LNCAP (cell line): ENCODE measurements around the gene AFAP1.

Experiments used
- TF ChIP-seq, protein P1 (sequence below): fragments of 450-650 bp; IDR thresholded peaks from 2 replicates; pipeline ENCODE4 v1.5.1; 2017; ENCODE audit warnings: mild to moderate bottlenecking

The AFAP1 gene

DNA sequence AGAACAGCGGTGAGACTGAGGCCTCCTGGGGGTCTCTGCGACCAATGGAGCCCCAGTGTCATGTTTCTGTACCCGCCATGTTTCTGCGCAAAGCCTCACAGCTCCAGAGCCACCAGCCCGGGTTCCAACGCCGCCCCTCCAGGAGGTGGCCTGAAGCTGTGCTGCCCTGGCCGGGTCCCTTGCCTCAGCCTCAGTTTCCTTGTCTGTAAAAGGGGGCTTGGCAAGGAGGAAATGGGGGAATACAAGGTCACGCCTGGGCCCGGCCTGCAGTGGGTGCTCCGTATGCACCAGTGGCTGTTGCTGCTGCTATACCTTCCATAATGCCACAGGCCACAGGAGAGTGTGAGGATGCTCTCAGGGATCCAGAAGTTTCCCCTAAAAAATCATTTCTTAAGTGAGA, 229.5 kb downstream of the AFAP1 start:
- TF ChIP-seq, protein P1, sequence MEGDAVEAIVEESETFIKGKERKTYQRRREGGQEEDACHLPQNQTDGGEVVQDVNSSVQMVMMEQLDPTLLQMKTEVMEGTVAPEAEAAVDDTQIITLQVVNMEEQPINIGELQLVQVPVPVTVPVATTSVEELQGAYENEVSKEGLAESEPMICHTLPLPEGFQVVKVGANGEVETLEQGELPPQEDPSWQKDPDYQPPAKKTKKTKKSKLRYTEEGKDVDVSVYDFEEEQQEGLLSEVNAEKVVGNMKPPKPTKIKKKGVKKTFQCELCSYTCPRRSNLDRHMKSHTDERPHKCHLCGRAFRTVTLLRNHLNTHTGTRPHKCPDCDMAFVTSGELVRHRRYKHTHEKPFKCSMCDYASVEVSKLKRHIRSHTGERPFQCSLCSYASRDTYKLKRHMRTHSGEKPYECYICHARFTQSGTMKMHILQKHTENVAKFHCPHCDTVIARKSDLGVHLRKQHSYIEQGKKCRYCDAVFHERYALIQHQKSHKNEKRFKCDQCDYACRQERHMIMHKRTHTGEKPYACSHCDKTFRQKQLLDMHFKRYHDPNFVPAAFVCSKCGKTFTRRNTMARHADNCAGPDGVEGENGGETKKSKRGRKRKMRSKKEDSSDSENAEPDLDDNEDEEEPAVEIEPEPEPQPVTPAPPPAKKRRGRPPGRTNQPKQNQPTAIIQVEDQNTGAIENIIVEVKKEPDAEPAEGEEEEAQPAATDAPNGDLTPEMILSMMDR = no peak

- TF ChIP-seq, protein P1 = no peak
Observed at GRCh38 chr4:7709431-7709830, 230.2 kb downstream of the AFAP1 start.

DNA sequence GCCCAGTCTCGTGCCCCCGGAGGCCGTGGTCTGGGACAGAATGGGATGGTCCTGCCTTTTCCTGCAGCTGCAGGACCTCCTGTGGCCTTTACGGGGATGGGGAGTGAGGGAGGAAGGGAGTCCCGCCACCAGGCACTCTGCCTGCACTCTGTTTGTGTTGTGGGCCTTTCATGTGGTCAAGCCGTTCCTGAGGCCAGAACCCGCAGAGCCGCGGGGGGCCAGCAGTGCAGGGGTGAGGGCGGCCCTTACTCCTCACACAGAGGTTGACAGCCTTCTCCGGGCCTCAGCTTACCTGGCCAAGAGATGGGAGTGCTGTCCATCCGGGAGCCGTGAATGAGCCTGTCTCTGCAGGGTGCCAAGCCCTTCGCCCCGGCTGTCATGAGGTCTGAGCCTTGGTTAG, 230.7 kb downstream of the AFAP1 start:
- TF ChIP-seq, protein P1 = no peak
